SU-DHL-6 (cell line): ENCODE results near the gene SLC27A6.

Experiments
- H2AFZ ChIP-seq: fragments of 200-600 bp; sonication (generic); 2 replicates; pipeline ENCODE4 v1.6.1; 2014; ENCODE audit warnings: low read depth, mild to moderate bottlenecking, moderate library complexity, mixed read lengths, antibody characterized with exemption, low read length; ENCODE audit not compliant: severe bottlenecking
- H3F3A ChIP-seq: fragments of 200-600 bp; shearing (Covaris generic); 2 replicates; pipeline ENCODE4 v1.6.0; 2016; ENCODE audit warnings: antibody characterized with exemption, mild to moderate bottlenecking; ENCODE audit not compliant: insufficient read depth
- H3K27ac ChIP-seq: fragments of 200-600 bp; sonication (generic); 2 replicates; pipeline ENCODE4 v1.5.1; 2016; ENCODE audit warnings: low read depth, mild to moderate bottlenecking, low read length, moderate library complexity, mixed read lengths
- H3K27me3 ChIP-seq: fragments of 200-600 bp; sonication (generic), shearing (Covaris generic); 2 replicates; pipeline ENCODE4 v1.6.0; 2014; ENCODE audit warnings: mild to moderate bottlenecking, low read length
- H3K36me3 ChIP-seq: fragments of 200-600 bp; sonication (generic); 2 replicates; pipeline ENCODE4 v1.6.1; 2014; ENCODE audit warnings: mild to moderate bottlenecking, low read length, mixed read lengths
- H3K4me2 ChIP-seq: fragments of 300-600, 200-600 bp; shearing (Covaris generic), sonication (generic); 2 replicates; pipeline ENCODE4 v1.6.0; 2014; ENCODE audit warnings: low read length, low read depth, mild to moderate bottlenecking; ENCODE audit not compliant: poor library complexity, severe bottlenecking
- H3K4me3 ChIP-seq: fragments of 200-600 bp; sonication (generic); 2 replicates; pipeline ENCODE4 v1.5.1; 2014; ENCODE audit warnings: antibody characterized with exemption, low read length, mild to moderate bottlenecking, mixed read lengths; ENCODE audit not compliant: insufficient read depth, poor library complexity, severe bottlenecking
- H3K79me2 ChIP-seq: fragments of 200-600 bp; sonication (generic); 2 replicates; pipeline ENCODE4 v1.6.1; 2014; ENCODE audit warnings: mild to moderate bottlenecking, low read length, moderate library complexity; ENCODE audit not compliant: insufficient read depth
- H3K9ac ChIP-seq: fragments of 200-600 bp; sonication (generic); 2 replicates; pipeline ENCODE4 v1.7.0; 2014; ENCODE audit warnings: mild to moderate bottlenecking, low read length
- H3K9me2 ChIP-seq: fragments of 200-600 bp; sonication (generic); replicated peaks from 2 replicates; pipeline ENCODE4 v1.6.1; 2014; ENCODE audit warnings: low read length; ENCODE audit not compliant: insufficient read depth
- H3K9me3 ChIP-seq: fragments of 200-600 bp; sonication (generic); 2 replicates; pipeline ENCODE4 v1.6.1; 2014; ENCODE audit warnings: low read length, mixed read lengths; ENCODE audit not compliant: insufficient read depth
- H4K20me1 ChIP-seq: fragments of 200-600 bp; sonication (generic); 2 replicates; pipeline ENCODE4 v1.6.1; 2014; ENCODE audit warnings: low read depth, mild to moderate bottlenecking, antibody characterized with exemption, low read length, moderate library complexity, mixed read lengths
- EZH2phosphoT487 ChIP-seq: fragments of 200-600 bp; sonication (generic), shearing (Covaris generic); conservative IDR thresholded peaks from 2 replicates; pipeline ENCODE4 v1.6.1; 2018; ENCODE audit warnings: mild to moderate bottlenecking, antibody characterized with exemption, low read length, moderate library complexity, mixed read lengths
- TF ChIP-seq, protein P1 (sequence below): fragments of 200-600 bp; sonication (generic); IDR thresholded peaks from one replicate; pipeline ENCODE4 v1.5.1; 2017; ENCODE audit warnings: antibody characterized with exemption, mild to moderate bottlenecking, low read length, moderate library complexity; ENCODE audit not compliant: insufficient read depth, poor library complexity, severe bottlenecking

Gene SLC27A6

DNA sequence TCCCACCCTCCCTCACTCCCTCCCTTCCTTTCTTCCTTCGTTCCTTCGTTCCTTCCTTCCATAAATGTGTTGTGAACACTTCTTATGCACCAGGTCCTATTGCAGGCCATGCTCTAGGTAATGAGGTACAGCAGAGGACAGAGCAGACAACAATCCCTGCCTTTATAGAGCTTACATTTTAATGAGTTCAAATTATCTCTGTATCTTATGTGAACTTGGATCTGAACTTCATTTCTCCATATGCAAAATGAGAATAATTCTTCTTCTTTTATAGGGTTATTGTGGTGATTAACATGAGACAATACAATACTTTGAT lies 37.2 kb downstream of the SLC27A6 start:
- H3K9me2 ChIP-seq: no peaks in the 10 kb centered on the region
- no peak for TF ChIP-seq EZH2phosphoT487
- H3K4me3 ChIP-seq: no peak overlapping the region
- no peaks in the 10 kb centered on the region for H4K20me1 ChIP-seq
- no peak overlapping the region for H3K4me2 ChIP-seq
- H2AFZ ChIP-seq: no peak overlapping the region
- H3K79me2 ChIP-seq: no peaks in the 10 kb centered on the region
- H3K27me3 ChIP-seq: no peaks in the 10 kb centered on the region
- no peaks in the 10 kb centered on the region for H3K36me3 ChIP-seq
- no peak overlapping the region for H3K27ac ChIP-seq
- no peaks in the 10 kb centered on the region for H3K9me3 ChIP-seq
- no peak overlapping the region for H3K9ac ChIP-seq
- no peaks in the 10 kb centered on the region for H3F3A ChIP-seq

DNA sequence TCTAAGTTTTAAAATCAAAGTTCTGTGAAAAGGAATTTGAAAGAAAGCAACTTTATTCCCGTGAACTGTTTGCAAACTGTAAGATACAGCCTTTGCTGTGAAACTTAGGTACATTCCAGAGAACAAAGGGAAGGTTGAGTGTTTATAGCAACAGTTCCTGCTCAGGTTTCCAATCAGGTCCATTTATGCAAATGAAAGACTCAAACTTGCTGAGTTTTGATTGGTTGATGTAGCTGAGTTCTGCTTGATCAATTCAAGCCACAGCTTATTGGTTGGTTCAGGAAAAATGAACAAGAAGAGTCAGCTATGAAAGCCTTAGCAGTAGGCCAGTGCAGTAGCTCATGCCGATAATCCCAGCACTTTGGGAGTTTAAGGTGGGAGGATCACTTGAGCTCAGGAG lies 37.9 kb downstream of the SLC27A6 start:
- no peaks in the 10 kb centered on the region for H3K27me3 ChIP-seq
- no peaks in the 10 kb centered on the region for H3F3A ChIP-seq
- no peaks in the 10 kb centered on the region for H3K79me2 ChIP-seq
- H3K9me2 ChIP-seq: no peaks in the 10 kb centered on the region
- H3K4me3 ChIP-seq: no peak overlapping the region
- H3K27ac ChIP-seq: no peak overlapping the region
- H3K36me3 ChIP-seq: no peaks in the 10 kb centered on the region
- no peak overlapping the region for H3K4me2 ChIP-seq
- H3K9me3 ChIP-seq: no peaks in the 10 kb centered on the region
- H4K20me1 ChIP-seq: no peaks in the 10 kb centered on the region
- no peak overlapping the region for H2AFZ ChIP-seq
- TF ChIP-seq, protein P1, sequence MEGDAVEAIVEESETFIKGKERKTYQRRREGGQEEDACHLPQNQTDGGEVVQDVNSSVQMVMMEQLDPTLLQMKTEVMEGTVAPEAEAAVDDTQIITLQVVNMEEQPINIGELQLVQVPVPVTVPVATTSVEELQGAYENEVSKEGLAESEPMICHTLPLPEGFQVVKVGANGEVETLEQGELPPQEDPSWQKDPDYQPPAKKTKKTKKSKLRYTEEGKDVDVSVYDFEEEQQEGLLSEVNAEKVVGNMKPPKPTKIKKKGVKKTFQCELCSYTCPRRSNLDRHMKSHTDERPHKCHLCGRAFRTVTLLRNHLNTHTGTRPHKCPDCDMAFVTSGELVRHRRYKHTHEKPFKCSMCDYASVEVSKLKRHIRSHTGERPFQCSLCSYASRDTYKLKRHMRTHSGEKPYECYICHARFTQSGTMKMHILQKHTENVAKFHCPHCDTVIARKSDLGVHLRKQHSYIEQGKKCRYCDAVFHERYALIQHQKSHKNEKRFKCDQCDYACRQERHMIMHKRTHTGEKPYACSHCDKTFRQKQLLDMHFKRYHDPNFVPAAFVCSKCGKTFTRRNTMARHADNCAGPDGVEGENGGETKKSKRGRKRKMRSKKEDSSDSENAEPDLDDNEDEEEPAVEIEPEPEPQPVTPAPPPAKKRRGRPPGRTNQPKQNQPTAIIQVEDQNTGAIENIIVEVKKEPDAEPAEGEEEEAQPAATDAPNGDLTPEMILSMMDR: no peak
- TF ChIP-seq EZH2phosphoT487: no peak
- H3K9ac ChIP-seq: no peak overlapping the region

DNA sequence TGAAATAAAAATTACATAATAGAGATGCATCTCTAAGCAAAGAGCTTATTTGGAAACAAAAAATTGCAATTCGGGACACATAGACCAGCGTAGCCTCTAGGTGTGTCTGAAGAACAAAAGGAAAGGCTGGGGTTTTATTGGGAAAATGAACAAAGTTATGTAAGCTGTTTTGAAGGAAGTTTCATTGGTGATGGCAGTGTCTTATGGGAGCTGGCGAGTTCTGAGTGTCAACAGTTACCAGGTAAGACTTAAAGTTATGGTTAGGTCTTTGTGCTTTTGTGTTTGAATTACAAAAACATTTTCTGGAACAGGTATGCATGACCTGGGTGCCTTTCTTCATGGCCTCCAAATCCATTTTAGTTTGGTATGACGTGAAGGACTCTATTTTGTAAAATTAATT lies 48.9 kb downstream of the SLC27A6 start:
- H3K4me3 ChIP-seq: no peak overlapping the region
- no peaks in the 10 kb centered on the region for H3K9me2 ChIP-seq
- no peaks in the 10 kb centered on the region for H3K79me2 ChIP-seq
- H3K27ac ChIP-seq: no peak overlapping the region
- TF ChIP-seq, protein P1: no peak
- no peak for TF ChIP-seq EZH2phosphoT487
- H3K4me2 ChIP-seq: no peak overlapping the region
- H3F3A ChIP-seq: no peaks in the 10 kb centered on the region
- H3K27me3 ChIP-seq: no peaks in the 10 kb centered on the region
- no peaks in the 10 kb centered on the region for H3K9me3 ChIP-seq
- H4K20me1 ChIP-seq: no peaks in the 10 kb centered on the region
- H3K36me3 ChIP-seq: no peaks in the 10 kb centered on the region
- no peak overlapping the region for H3K9ac ChIP-seq
- H2AFZ ChIP-seq: no peak overlapping the region

DNA sequence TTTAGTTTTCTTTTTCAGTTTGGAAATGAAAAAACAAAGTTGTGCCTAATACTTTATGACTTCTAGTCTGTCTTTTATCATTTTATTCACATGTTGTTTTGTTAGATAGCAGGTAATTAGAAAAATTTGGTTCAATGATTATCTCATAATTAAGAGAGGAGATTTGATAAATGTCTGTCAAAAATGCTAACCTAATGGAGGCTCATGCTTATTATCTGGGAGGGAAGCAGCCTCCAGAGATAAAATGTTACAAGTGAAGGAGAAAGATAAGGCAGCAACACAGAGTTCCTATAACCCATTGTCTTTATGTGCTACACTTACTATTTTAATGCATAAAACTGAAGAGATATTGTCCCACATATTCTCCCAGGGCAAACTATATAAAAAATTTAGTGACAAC lies 53.5 kb downstream of the SLC27A6 start:
- Histone ChIP-seq H3K27ac (no peak overlapping the region), H3K9me2 (no peaks in the 10 kb centered on the region), H3K36me3 (no peaks in the 10 kb centered on the region), H3K27me3 (no peaks in the 10 kb centered on the region), H3K4me3 (no peak overlapping the region), H3K9me3 (no peaks in the 10 kb centered on the region), H3F3A (no peaks in the 10 kb centered on the region), H4K20me1 (no peaks in the 10 kb centered on the region), H2AFZ (no peak overlapping the region), H3K9ac (no peak overlapping the region), H3K79me2 (no peaks in the 10 kb centered on the region), H3K4me2 (no peak overlapping the region)
- TF ChIP-seq, protein P1: no peak
- TF ChIP-seq EZH2phosphoT487: no peak
